Neural progenitor cell (in vitro differentiated cells): Measurements from ENCODE around the gene ARAP2. TPM values are rescaled to one million over a fixed set of nuclear protein-coding genes. Genes with fewer than 3 reads are reported as not detected.

ENCODE experiments used
- DNase-seq: peaks from one replicate; pipeline ENCODE4 v3.0.0-alpha.2; 2016; ENCODE audit warnings: low spot score
- H2AFZ ChIP-seq: fragments of 200-600 bp; sonication (generic); replicated peaks from 2 replicates; pipeline ENCODE4 v1.6.1; 2016; ENCODE audit warnings: antibody characterized with exemption
- H3F3A ChIP-seq: fragments of 200-600 bp; sonication (generic); 2 replicates; pipeline ENCODE4 v1.6.1; 2016; ENCODE audit warnings: antibody characterized with exemption, low read depth
- H3K27ac ChIP-seq: fragments of 200-600 bp; sonication (generic); 2 replicates; pipeline ENCODE4 v1.5.1; 2016; ENCODE audit warnings: mild to moderate bottlenecking
- H3K27me3 ChIP-seq: fragments of 200-600 bp; sonication (generic); 2 replicates; pipeline ENCODE4 v1.6.1; 2016; ENCODE audit warnings: mild to moderate bottlenecking, moderate library complexity
- H3K36me3 ChIP-seq: fragments of 200-600 bp; sonication (generic); 2 replicates; pipeline ENCODE4 v1.5.1; 2016
- H3K4me1 ChIP-seq: fragments of 200-600 bp; sonication (generic); 2 replicates; pipeline ENCODE4 v1.6.1; 2016; ENCODE audit warnings: mixed run types
- H3K4me2 ChIP-seq: fragments of 200-600 bp; sonication (generic); 2 replicates; pipeline ENCODE4 v1.6.1; 2016
- H3K4me3 ChIP-seq: fragments of 200-600 bp; sonication (generic); 2 replicates; pipeline ENCODE4 v1.5.1; 2016
- H3K79me2 ChIP-seq: fragments of 200-600 bp; sonication (generic); 2 replicates; pipeline ENCODE4 v1.6.1; 2016; ENCODE audit warnings: low read depth
- H3K9ac ChIP-seq: fragments of 200-600 bp; sonication (generic); 2 replicates; pipeline ENCODE4 v1.6.1; 2016
- H3K9me3 ChIP-seq: fragments of 200-600 bp; sonication (generic); 2 replicates; pipeline ENCODE4 v1.5.1; 2016; ENCODE audit warnings: low read depth
- H4K20me1 ChIP-seq: fragments of 200-600 bp; sonication (generic); 2 replicates; pipeline ENCODE4 v1.6.1; 2016; ENCODE audit warnings: low read depth
- H3K27ac Mint-ChIP-seq: 3 replicates; pipeline ENCODE4 v1.8.0; 2021; ENCODE audit warnings: mixed read lengths
- H3K27me3 Mint-ChIP-seq: 2 replicates; pipeline ENCODE4 v1.8.0; 2022; ENCODE audit warnings: low read depth, mild to moderate bottlenecking, inconsistent platforms, moderate library complexity, mixed read lengths; ENCODE audit not compliant: insufficient read depth
- H3K36me3 Mint-ChIP-seq: 3 replicates; pipeline ENCODE4 v1.8.0; 2021; ENCODE audit warnings: mixed read lengths
- H3K4me1 Mint-ChIP-seq: 3 replicates; pipeline ENCODE4 v1.8.0; 2021; ENCODE audit warnings: mixed read lengths
- H3K4me3 Mint-ChIP-seq: 3 replicates; pipeline ENCODE4 v1.8.0; 2021; ENCODE audit warnings: mild to moderate bottlenecking, moderate library complexity, mixed read lengths
- H3K9me3 Mint-ChIP-seq: 3 replicates; pipeline ENCODE4 v1.8.0; 2020; ENCODE audit warnings: mixed read lengths
- EZH2 ChIP-seq: fragments of 200-600 bp; sonication (generic); IDR thresholded peaks from 2 replicates; pipeline ENCODE4 v1.6.1; 2017; ENCODE audit warnings: antibody characterized with exemption, mild to moderate bottlenecking, moderate library complexity
- EZH2phosphoT487 ChIP-seq: fragments of 200-600 bp; sonication (generic); IDR thresholded peaks from 2 replicates; pipeline ENCODE4 v1.6.1; 2017; ENCODE audit warnings: antibody characterized with exemption
- total RNA-seq: library from RNA; depleted of rRNA; stranded (reverse); fragments of >200 nt; gene quantifications from 2 replicates; pipeline ENCODE4 v1.2.3, GENCODE V29; 2015; ENCODE audit warnings: low replicate concordance
- TF ChIP-seq, protein P1 (sequence below): fragments of 200-600 bp; sonication (generic); IDR thresholded peaks from 2 replicates; pipeline ENCODE4 v1.5.1; 2017; ENCODE audit warnings: antibody characterized with exemption, mild to moderate bottlenecking

ARAP2 gene
- total RNA-seq, 1 donor from 2014 or later: 1.6 TPM

DNA sequence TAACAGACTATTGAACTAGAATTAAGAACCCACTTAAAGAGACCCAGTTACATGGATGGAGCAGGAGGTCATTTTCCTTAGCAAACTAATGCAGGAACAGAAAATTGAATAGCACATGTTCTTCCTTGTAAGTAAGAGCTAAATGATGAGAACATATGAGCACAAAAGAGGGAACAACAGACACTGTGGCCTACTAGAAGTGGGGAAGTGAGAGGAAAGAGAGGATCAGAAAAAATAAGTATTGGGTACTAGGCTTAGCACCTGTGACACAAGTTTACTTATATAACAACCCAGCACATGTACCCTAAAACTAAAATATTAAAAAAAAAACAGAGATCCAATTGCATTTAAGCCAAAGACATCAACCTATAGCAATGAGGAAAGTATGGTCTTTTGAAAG lies 26.2 kb downstream of the ARAP2 start:
- peaks cover 8% of the 10 kb centered on the region for H3K4me1 Mint-ChIP-seq
- Histone ChIP-seq H3K4me2 (no peak overlapping the region), H4K20me1 (no peaks in the 10 kb centered on the region), H3K27ac (no peak overlapping the region), H3K4me3 (no peak overlapping the region), H3K79me2 (no peaks in the 10 kb centered on the region), H3K27me3 (no peaks in the 10 kb centered on the region), H3K9me3 (no peaks in the 10 kb centered on the region), H3F3A (no peaks in the 10 kb centered on the region), H3K36me3 (no peaks in the 10 kb centered on the region), H3K4me1 (no peaks in the 10 kb centered on the region), H3K9ac (no peak overlapping the region), H2AFZ (no peak overlapping the region)
- no peak for DNase-seq
- H3K36me3 Mint-ChIP-seq: no peaks in the 10 kb centered on the region
- H3K27me3 Mint-ChIP-seq: no peaks in the 10 kb centered on the region
- TF ChIP-seq EZH2phosphoT487 (no peak), EZH2 (no peak)
- TF ChIP-seq, protein P1, sequence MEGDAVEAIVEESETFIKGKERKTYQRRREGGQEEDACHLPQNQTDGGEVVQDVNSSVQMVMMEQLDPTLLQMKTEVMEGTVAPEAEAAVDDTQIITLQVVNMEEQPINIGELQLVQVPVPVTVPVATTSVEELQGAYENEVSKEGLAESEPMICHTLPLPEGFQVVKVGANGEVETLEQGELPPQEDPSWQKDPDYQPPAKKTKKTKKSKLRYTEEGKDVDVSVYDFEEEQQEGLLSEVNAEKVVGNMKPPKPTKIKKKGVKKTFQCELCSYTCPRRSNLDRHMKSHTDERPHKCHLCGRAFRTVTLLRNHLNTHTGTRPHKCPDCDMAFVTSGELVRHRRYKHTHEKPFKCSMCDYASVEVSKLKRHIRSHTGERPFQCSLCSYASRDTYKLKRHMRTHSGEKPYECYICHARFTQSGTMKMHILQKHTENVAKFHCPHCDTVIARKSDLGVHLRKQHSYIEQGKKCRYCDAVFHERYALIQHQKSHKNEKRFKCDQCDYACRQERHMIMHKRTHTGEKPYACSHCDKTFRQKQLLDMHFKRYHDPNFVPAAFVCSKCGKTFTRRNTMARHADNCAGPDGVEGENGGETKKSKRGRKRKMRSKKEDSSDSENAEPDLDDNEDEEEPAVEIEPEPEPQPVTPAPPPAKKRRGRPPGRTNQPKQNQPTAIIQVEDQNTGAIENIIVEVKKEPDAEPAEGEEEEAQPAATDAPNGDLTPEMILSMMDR: no peak
- no peak overlapping the region for H3K4me3 Mint-ChIP-seq
- H3K9me3 Mint-ChIP-seq: no peaks in the 10 kb centered on the region
- no peak overlapping the region for H3K27ac Mint-ChIP-seq

DNA sequence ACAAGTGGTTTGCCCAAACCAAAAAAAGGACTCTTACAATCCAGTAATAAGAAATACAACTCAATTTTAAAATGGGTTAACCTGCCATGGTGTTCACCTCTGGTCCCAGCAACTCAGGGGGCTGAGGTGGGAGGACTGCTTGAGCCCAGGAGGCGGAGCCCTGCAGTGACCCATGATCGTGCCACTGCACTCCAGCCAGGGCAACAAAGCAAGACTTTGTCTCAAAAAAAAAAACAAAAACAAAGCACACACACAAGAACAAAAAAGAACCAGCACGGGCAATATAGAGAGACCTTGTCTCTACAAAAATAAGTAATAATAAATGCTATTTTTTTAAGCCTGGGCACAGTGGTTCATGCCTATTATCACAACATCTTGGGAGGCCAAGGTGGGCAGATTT lies 28.7 kb downstream of the ARAP2 start:
- Histone ChIP-seq H3K9me3 (no peaks in the 10 kb centered on the region), H3K27ac (no peak overlapping the region), H3K79me2 (no peaks in the 10 kb centered on the region), H3K27me3 (no peaks in the 10 kb centered on the region), H3K4me1 (no peaks in the 10 kb centered on the region), H3K9ac (no peak overlapping the region), H3F3A (no peaks in the 10 kb centered on the region), H3K4me2 (no peak overlapping the region), H4K20me1 (no peaks in the 10 kb centered on the region), H3K4me3 (no peak overlapping the region), H3K36me3 (no peaks in the 10 kb centered on the region), H2AFZ (no peak overlapping the region)
- TF ChIP-seq, protein P1: no peak
- TF ChIP-seq EZH2phosphoT487: no peak
- no peak for TF ChIP-seq EZH2
- no peak overlapping the region for H3K27ac Mint-ChIP-seq
- H3K4me3 Mint-ChIP-seq: no peak overlapping the region
- no peak for DNase-seq
- H3K4me1 Mint-ChIP-seq: peaks cover 8% of the 10 kb centered on the region
- H3K36me3 Mint-ChIP-seq: no peaks in the 10 kb centered on the region
- no peaks in the 10 kb centered on the region for H3K9me3 Mint-ChIP-seq
- H3K27me3 Mint-ChIP-seq: no peaks in the 10 kb centered on the region

DNA sequence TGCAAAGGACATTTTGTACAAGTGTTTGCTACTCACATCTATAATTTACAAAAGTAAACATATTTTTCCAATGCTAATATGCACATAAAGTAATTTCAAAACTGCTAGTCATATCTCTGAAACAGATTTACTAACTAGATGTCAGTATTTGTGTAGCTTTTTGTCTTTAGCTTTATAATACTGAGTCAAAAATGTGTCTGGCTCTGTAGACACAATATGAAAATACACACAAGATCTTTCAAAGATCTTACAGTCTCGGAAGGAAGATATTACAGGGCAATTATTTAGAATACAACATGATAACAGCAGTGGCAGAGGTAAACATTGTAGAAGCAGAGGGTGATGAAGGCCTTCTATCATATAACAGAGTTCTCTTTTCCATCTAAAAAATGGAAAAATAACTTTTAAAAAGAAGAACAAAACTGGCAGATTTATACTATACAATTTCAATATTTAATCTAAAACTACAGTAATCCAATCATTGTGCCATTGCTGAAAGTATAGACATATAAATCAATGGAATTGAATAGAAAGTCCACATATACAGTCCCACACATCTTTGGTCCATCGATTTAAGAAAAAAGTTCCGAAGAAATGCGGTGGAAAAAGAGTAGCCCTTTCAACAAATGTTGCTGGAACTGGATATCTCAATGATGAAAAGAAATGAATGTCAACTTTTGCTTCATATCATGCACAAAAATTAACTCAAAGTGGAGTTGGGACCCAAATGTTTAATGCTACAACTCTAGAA lies 29.4 kb downstream of the ARAP2 start:
- Mint-ChIP-seq H3K27me3 (no peaks in the 10 kb centered on the region), H3K36me3 (no peaks in the 10 kb centered on the region), H3K4me1 (peaks cover 11% of the 10 kb centered on the region), H3K27ac (no peak overlapping the region), H3K4me3 (no peak overlapping the region), H3K9me3 (no peaks in the 10 kb centered on the region)
- Histone ChIP-seq H3K4me2 (no peak overlapping the region), H3K79me2 (no peaks in the 10 kb centered on the region), H3K4me3 (no peak overlapping the region), H3K36me3 (no peaks in the 10 kb centered on the region), H3K9me3 (no peaks in the 10 kb centered on the region), H3K27me3 (no peaks in the 10 kb centered on the region), H3F3A (no peaks in the 10 kb centered on the region), H3K27ac (no peak overlapping the region), H3K9ac (no peak overlapping the region), H2AFZ (no peak overlapping the region), H3K4me1 (no peaks in the 10 kb centered on the region), H4K20me1 (no peaks in the 10 kb centered on the region)
- DNase-seq: no peak
- TF ChIP-seq, protein P1: no peak
- TF ChIP-seq EZH2: no peak
- no peak for TF ChIP-seq EZH2phosphoT487
